Calu3 (cell line): ENCODE data around the gene CDK5RAP2. TPM values are rescaled to one million over a fixed set of nuclear protein-coding genes. Genes with fewer than 3 reads are reported as not detected.

Experiments
- BruUV-seq: library from RNA; stranded (reverse); fragments of 400-500 nt; replicated peaks from 2 replicates; lab custom pipeline; 2021; lab: Mats Ljungman, UMichigan
- CTCF ChIA-PET: fragments of 300-600 bp; sonication (Branson Sonifier 250); formaldehyde crosslinking; loops from one replicate; lab custom pipeline; 2022; ENCODE audit warnings: antibody characterized with exemption; lab: Charles Lee
- DNase-seq: peaks from one replicate; pipeline ENCODE4 v3.0.0; 2022
- H3K27ac Mint-ChIP-seq: one replicate; pipeline ENCODE4 v1.8.0; 2022; ENCODE audit warnings: mixed read lengths; ENCODE audit not compliant: unreplicated experiment
- H3K27me3 Mint-ChIP-seq: one replicate; pipeline ENCODE4 v1.8.0; 2022; ENCODE audit warnings: mixed read lengths; ENCODE audit not compliant: unreplicated experiment
- H3K36me3 Mint-ChIP-seq: one replicate; pipeline ENCODE4 v1.8.0; 2022; ENCODE audit warnings: mild to moderate bottlenecking, moderate library complexity, mixed read lengths; ENCODE audit not compliant: insufficient read depth, unreplicated experiment
- H3K4me1 Mint-ChIP-seq: one replicate; pipeline ENCODE4 v1.8.0; 2022; ENCODE audit warnings: mild to moderate bottlenecking, low read depth, mixed read lengths; ENCODE audit not compliant: unreplicated experiment
- H3K4me3 Mint-ChIP-seq: one replicate; pipeline ENCODE4 v1.8.0; 2022; ENCODE audit warnings: mild to moderate bottlenecking, low read depth, moderate library complexity, mixed read lengths; ENCODE audit not compliant: unreplicated experiment
- H3K9me3 Mint-ChIP-seq: one replicate; pipeline ENCODE4 v1.8.0; 2022; ENCODE audit warnings: low read depth, mixed read lengths; ENCODE audit not compliant: unreplicated experiment
- intact Hi-C: fragments of 100-400 bp; cut with micrococcal nuclease; formaldehyde crosslinking; loops from one replicate; pipeline ENCODE4 v1.10.0; 2022; ENCODE audit not compliant: unreplicated experiment
- total RNA-seq: library from RNA; stranded (reverse); gene quantifications from 2 replicates; pipeline ENCODE4 v1.2.3, GENCODE V29; 2022
- TF ChIP-seq, protein P1 (sequence below): fragments of 200-600 bp; IDR thresholded peaks from one replicate; pipeline ENCODE4 v1.8.0; 2022; ENCODE audit warnings: antibody characterized with exemption; ENCODE audit not compliant: unreplicated experiment

Gene CDK5RAP2
- total RNA-seq, 1 experiment from 2014 or later: 40.7 TPM

DNA sequence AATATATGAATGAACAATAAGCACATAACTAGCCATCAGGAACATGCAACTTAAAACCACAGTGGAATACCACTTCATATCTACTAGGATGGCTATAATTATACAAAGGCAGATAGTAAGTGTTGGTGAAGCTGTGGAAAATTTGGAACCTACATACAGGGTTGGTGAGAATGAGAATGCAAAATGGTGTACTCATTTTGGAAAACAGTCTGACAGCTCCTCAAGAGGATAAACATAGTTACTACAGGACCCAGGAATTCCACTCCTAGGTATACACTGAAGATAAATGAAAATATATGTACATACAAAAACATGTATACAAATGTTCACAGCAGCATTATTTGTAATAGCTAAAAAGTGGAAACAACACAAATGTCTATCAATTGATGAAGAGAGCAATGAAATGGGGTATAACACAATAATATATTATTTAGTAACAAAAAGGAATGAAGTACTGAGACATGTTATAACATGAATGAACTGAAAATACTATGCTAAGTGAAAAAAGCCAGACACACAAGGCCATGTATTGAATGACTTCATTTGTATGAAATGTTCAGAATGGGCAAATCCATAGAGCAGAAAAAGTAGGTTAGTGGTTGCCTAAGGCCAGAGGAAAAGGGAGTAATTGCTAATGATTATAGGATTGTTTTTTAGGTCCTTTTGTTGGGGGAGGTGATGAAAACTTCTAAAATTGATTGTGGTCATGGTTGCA, 31.2 kb upstream of the CDK5RAP2 start:
- intact Hi-C loops: no loop called here
- CTCF ChIA-PET: no interaction called here
- no peaks in the 10 kb centered on the region for H3K36me3 Mint-ChIP-seq
- H3K4me1 Mint-ChIP-seq: no peaks in the 10 kb centered on the region
- no peak for DNase-seq
- H3K27me3 Mint-ChIP-seq: no peaks in the 10 kb centered on the region
- H3K4me3 Mint-ChIP-seq: no peak overlapping the region
- no peaks in the 10 kb centered on the region for H3K9me3 Mint-ChIP-seq
- H3K27ac Mint-ChIP-seq: no peak overlapping the region
- TF ChIP-seq, protein P1, sequence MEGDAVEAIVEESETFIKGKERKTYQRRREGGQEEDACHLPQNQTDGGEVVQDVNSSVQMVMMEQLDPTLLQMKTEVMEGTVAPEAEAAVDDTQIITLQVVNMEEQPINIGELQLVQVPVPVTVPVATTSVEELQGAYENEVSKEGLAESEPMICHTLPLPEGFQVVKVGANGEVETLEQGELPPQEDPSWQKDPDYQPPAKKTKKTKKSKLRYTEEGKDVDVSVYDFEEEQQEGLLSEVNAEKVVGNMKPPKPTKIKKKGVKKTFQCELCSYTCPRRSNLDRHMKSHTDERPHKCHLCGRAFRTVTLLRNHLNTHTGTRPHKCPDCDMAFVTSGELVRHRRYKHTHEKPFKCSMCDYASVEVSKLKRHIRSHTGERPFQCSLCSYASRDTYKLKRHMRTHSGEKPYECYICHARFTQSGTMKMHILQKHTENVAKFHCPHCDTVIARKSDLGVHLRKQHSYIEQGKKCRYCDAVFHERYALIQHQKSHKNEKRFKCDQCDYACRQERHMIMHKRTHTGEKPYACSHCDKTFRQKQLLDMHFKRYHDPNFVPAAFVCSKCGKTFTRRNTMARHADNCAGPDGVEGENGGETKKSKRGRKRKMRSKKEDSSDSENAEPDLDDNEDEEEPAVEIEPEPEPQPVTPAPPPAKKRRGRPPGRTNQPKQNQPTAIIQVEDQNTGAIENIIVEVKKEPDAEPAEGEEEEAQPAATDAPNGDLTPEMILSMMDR: no peak
- no TSS peak for BruUV-seq

DNA sequence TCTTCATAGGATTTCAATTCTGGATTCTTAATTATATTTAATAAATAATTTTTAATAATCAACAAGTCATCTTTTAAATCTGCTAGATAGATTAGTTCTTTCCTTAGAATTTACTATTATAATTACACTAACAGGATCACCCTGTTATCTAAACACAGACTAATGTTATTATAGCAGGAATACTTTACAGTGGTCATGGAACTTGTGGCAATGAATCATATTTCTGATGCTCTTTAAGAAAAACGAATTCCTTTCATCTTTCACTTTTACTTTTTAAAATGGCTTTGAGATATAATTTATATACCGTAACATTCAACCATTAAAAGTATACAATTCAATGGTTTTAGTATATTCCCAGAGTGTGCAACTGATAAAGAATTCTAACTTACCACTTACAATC, 29.7 kb upstream of the CDK5RAP2 start:
- DNase-seq: no peak
- H3K4me3 Mint-ChIP-seq: no peak overlapping the region
- CTCF ChIA-PET: no interaction called here
- no peaks in the 10 kb centered on the region for H3K4me1 Mint-ChIP-seq
- intact Hi-C loops: no loop called here
- no peaks in the 10 kb centered on the region for H3K9me3 Mint-ChIP-seq
- H3K36me3 Mint-ChIP-seq: no peaks in the 10 kb centered on the region
- H3K27me3 Mint-ChIP-seq: no peaks in the 10 kb centered on the region
- no TSS peak for BruUV-seq
- TF ChIP-seq, protein P1: no peak
- H3K27ac Mint-ChIP-seq: no peak overlapping the region

DNA sequence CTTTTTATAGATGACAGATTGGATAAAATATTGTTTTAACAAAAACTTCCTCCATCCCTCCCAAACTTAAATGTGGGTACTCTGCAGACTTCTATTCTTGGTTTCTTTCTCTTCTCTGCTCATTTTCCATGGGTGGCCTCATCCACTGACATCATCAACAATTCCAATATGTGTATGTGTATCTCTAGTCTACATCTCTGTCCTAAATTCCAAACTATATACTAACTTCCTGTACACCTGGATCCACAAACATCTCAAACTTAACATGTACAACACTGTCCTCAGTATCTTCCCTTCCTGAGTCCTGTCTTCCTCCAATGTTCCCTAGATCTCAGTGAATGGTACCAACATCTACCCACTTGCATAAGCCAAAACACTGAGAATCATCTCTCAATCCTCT, 28.5 kb upstream of the CDK5RAP2 start:
- CTCF ChIA-PET: no interaction called here
- Mint-ChIP-seq H3K27ac (no peak overlapping the region), H3K36me3 (no peaks in the 10 kb centered on the region), H3K4me3 (no peak overlapping the region), H3K9me3 (no peaks in the 10 kb centered on the region), H3K4me1 (peaks cover 5% of the 10 kb centered on the region), H3K27me3 (no peaks in the 10 kb centered on the region)
- intact Hi-C loops: no loop called here
- no peak for DNase-seq
- BruUV-seq: no TSS peak
- TF ChIP-seq, protein P1: no peak

DNA sequence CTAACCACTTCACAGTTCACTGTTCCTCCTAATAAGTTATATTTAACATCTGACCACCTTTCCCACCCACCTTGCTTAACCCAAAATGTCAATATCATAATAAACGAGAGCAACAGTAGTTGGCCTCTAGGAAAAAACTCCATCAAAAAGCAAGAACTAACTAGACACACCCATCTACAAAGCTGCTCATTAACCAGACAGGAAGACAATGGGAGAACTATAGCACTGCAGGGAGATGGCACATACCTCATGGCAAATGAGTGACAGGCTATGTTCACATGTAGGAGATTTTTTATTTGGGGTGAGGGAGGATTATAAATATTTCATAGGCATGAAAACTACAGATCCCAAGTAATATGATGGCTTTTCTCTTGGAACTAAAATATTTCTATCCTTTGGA, 23.6 kb upstream of the CDK5RAP2 start:
- Mint-ChIP-seq H3K27ac (no peak overlapping the region), H3K4me3 (no peak overlapping the region), H3K27me3 (no peaks in the 10 kb centered on the region), H3K9me3 (no peaks in the 10 kb centered on the region), H3K36me3 (no peaks in the 10 kb centered on the region), H3K4me1 (peaks cover 8% of the 10 kb centered on the region)
- CTCF ChIA-PET: no interaction called here
- intact Hi-C loops: no loop called here
- no peak for DNase-seq
- TF ChIP-seq, protein P1: no peak
- BruUV-seq: no TSS peak
